Liver (tissue), 3 donors: Measurements from ENCODE around the gene UBXN6.

Experiments
- ATF3 ChIP-seq: IDR thresholded peaks from 2 replicates; pipeline ENCODE4 v1.6.1; 2016; ENCODE audit warnings: antibody characterized with exemption
- EGR1 ChIP-seq, 2 donors: IDR thresholded peaks; 2 replicates each; pipeline ENCODE4 v1.6.1; 2016 to 2018; ENCODE audit warnings: antibody characterized with exemption in 2 of 2, low read depth in 2 of 2
- FOXA1 ChIP-seq: IDR thresholded peaks from 2 replicates; pipeline ENCODE4 v1.6.1; 2016; ENCODE audit warnings: antibody characterized with exemption
- GABPA ChIP-seq, 2 donors: IDR thresholded peaks in 1 of 2; conservative IDR thresholded peaks in 1 of 2; 2 replicates each; pipeline ENCODE4 v1.6.1; 2016; ENCODE audit warnings: antibody characterized with exemption in 2 of 2, mild to moderate bottlenecking in 1 of 2, moderate library complexity in 1 of 2
- HNF4G ChIP-seq: IDR thresholded peaks from 2 replicates; pipeline ENCODE4 v1.6.1; 2016; ENCODE audit warnings: antibody characterized with exemption
- JUND ChIP-seq, 2 donors: IDR thresholded peaks; 2 replicates each; pipeline ENCODE4 v1.6.1; 2016; ENCODE audit warnings: antibody characterized with exemption in 2 of 2
- RAD21 ChIP-seq, 2 donors: IDR thresholded peaks; 2 replicates each; pipeline ENCODE4 v1.6.1; 2016; ENCODE audit warnings: antibody characterized with exemption in 2 of 2, mild to moderate bottlenecking in 2 of 2
- REST ChIP-seq: IDR thresholded peaks from 2 replicates; pipeline ENCODE4 v1.6.1; 2016; ENCODE audit warnings: antibody characterized with exemption, mild to moderate bottlenecking
- RXRA ChIP-seq, 2 donors: IDR thresholded peaks; 2 replicates each; pipeline ENCODE4 v1.6.1; 2017 to 2018; ENCODE audit warnings: antibody characterized with exemption in 2 of 2, mild to moderate bottlenecking in 1 of 2
- TAF1 ChIP-seq: conservative IDR thresholded peaks from 2 replicates; pipeline ENCODE4 v1.6.1; 2016; ENCODE audit warnings: antibody characterized with exemption, mild to moderate bottlenecking
- YY1 ChIP-seq: IDR thresholded peaks from 2 replicates; pipeline ENCODE4 v1.6.1; 2016; ENCODE audit warnings: antibody characterized with exemption, mild to moderate bottlenecking
- TF ChIP-seq, protein P1 (sequence below): fragments of 150-350 bp; IDR thresholded peaks from 2 replicates; pipeline ENCODE4 v1.5.1; 2017; ENCODE audit warnings: improper control_type of control experiment, low read depth, low read length; ENCODE audit not compliant: missing input control
- TF ChIP-seq, protein P2 (sequence below): IDR thresholded peaks from 2 replicates; pipeline ENCODE4 v1.6.1; 2016; ENCODE audit warnings: antibody characterized with exemption
- donor health status: healthy.
- donor health status: healthy.

DNA sequence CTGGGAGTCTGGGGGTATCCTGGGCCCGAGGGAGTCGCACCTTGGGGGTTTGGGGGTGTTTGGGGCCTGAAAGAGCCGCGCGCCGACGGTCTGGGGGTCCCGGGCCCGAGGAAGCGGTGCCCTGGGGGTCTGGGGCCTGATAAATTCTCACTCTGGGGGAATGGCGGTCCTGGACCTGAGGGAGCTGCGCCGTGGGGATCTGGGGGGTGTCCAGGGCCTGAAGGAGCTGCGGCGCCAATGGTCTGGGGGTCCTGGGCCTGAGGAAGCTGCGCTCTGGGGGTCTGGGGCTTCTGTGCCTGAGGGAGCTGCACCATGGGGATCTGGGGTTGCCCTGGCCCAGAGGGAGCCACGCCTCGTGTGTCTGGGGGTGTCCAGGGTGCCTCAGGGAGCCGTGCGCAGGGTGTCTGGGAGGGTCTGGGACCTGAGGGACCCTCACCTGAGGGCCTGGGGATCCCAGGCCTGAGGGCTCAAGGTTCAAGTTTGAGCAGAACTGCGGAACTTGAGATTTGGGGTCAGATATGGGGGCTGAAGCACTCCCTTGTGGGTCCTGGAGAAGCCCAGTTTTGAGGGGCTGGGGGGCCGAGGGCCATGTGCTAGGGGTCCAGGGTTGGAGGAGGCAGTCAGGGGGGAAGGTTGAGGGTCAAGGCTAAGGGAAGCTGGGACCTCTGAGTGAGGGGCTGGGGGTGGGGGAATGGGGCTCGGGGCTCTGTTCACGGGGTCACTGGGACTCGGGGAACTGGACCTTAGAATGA is 15.6 kb upstream of the UBXN6 start:
- TF ChIP-seq, protein P1, sequence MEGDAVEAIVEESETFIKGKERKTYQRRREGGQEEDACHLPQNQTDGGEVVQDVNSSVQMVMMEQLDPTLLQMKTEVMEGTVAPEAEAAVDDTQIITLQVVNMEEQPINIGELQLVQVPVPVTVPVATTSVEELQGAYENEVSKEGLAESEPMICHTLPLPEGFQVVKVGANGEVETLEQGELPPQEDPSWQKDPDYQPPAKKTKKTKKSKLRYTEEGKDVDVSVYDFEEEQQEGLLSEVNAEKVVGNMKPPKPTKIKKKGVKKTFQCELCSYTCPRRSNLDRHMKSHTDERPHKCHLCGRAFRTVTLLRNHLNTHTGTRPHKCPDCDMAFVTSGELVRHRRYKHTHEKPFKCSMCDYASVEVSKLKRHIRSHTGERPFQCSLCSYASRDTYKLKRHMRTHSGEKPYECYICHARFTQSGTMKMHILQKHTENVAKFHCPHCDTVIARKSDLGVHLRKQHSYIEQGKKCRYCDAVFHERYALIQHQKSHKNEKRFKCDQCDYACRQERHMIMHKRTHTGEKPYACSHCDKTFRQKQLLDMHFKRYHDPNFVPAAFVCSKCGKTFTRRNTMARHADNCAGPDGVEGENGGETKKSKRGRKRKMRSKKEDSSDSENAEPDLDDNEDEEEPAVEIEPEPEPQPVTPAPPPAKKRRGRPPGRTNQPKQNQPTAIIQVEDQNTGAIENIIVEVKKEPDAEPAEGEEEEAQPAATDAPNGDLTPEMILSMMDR: no peak
- no peak for TF ChIP-seq REST
- no peak for TF ChIP-seq EGR1 (IDR thresholded peaks at IDR 0.05; ENCODE audit: low read depth in 2 of 2)
- TF ChIP-seq JUND (IDR thresholded peaks at IDR 0.05): no peak
- TF ChIP-seq, protein P2, sequence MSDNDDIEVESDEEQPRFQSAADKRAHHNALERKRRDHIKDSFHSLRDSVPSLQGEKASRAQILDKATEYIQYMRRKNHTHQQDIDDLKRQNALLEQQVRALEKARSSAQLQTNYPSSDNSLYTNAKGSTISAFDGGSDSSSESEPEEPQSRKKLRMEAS: no peak
- no peak for TF ChIP-seq GABPA (IDR thresholded peaks at IDR 0.05 in 1 of 2, conservative IDR thresholded peaks at IDR 0.05 in 1 of 2)
- no peak for TF ChIP-seq RXRA (IDR thresholded peaks at IDR 0.05)
- no peak for TF ChIP-seq ATF3
- TF ChIP-seq FOXA1: no peak
- TF ChIP-seq TAF1: no peak
- TF ChIP-seq RAD21 (IDR thresholded peaks at IDR 0.05): no peak
- no peak for TF ChIP-seq HNF4G
- TF ChIP-seq YY1: no peak
